HUES64 (cell line): Measurements from ENCODE around the gene MGAT5.

Source experiments
- H3K27ac ChIP-seq: 2 replicates; pipeline ENCODE4 v1.7.0; 2013; ENCODE audit warnings: low read depth, low read length, inconsistent platforms
- H3K27me3 ChIP-seq: 2 replicates; pipeline ENCODE4 v1.6.1; 2013; ENCODE audit warnings: mild to moderate bottlenecking, low read length; ENCODE audit not compliant: insufficient read depth
- H3K36me3 ChIP-seq: 2 replicates; pipeline ENCODE4 v1.6.1; 2013; ENCODE audit warnings: mild to moderate bottlenecking, low read length; ENCODE audit not compliant: insufficient read depth
- H3K4me1 ChIP-seq: 2 replicates; pipeline ENCODE4 v1.6.1; 2013; ENCODE audit warnings: mild to moderate bottlenecking, low read length, moderate library complexity; ENCODE audit not compliant: insufficient read depth
- H3K4me3 ChIP-seq: 2 replicates; pipeline ENCODE4 v1.5.1; 2013; ENCODE audit warnings: mild to moderate bottlenecking, low read length, moderate library complexity
- H3K9ac ChIP-seq: 2 replicates; pipeline ENCODE4 v1.6.1; 2013; ENCODE audit warnings: mild to moderate bottlenecking, low read depth, low read length
- H3K9me3 ChIP-seq: 2 replicates; pipeline ENCODE4 v1.6.1; 2013; ENCODE audit warnings: low read depth, low read length; ENCODE audit not compliant: insufficient read depth
- WGBS: fragments of 150-250, 120-280 bp; methylation state at CpG from one replicate; pipeline ENCODE4 v1.1.7; 2013; ENCODE audit warnings: missing lambda C conversion rate; 5-methylcytosine and 5-hydroxymethylcytosine counted together

Gene MGAT5

GRCh38 chr2:134369220-134369902, 115.5 kb downstream of the MGAT5 start:
- H3K4me3 ChIP-seq = no peak overlapping the region
- H3K27me3 ChIP-seq = no peaks in the 10 kb centered on the region
- no peak overlapping the region for H3K9ac ChIP-seq
- no peaks in the 10 kb centered on the region for H3K4me1 ChIP-seq
- no peaks in the 10 kb centered on the region for H3K9me3 ChIP-seq
- H3K36me3 ChIP-seq = no peaks in the 10 kb centered on the region
- H3K27ac ChIP-seq = no peak overlapping the region
- 100% methylated on average over 1 of the region's 1 CpG for WGBS

GRCh38 chr2:134370655-134371445, 117.0 kb downstream of the MGAT5 start:
- H3K9ac ChIP-seq = no peak overlapping the region
- H3K4me1 ChIP-seq = no peaks in the 10 kb centered on the region
- no peaks in the 10 kb centered on the region for H3K36me3 ChIP-seq
- 90% methylated on average over 10 of the region's 10 CpGs for WGBS
- H3K9me3 ChIP-seq = no peaks in the 10 kb centered on the region
- H3K4me3 ChIP-seq = no peak overlapping the region
- no peaks in the 10 kb centered on the region for H3K27me3 ChIP-seq
- no peak overlapping the region for H3K27ac ChIP-seq

- Histone ChIP-seq H3K4me3 (no peak overlapping the region), H3K4me1 (no peaks in the 10 kb centered on the region), H3K27me3 (no peaks in the 10 kb centered on the region), H3K9ac (no peak overlapping the region), H3K36me3 (peaks cover 7% of the 10 kb centered on the region; the same call in 1 of the 2 replicates), H3K9me3 (no peaks in the 10 kb centered on the region), H3K27ac (no peak overlapping the region)
- WGBS = 95% methylated on average over 5 of the region's 5 CpGs
These were observed 118.3 kb downstream of the MGAT5 start for GRCh38 chr2:134372141-134372540.

GRCh38 chr2:134372611-134373131, 118.8 kb downstream of the MGAT5 start:
- H3K27ac ChIP-seq = no peak overlapping the region
- peaks cover 7% of the 10 kb centered on the region; the same call in 1 of the 2 replicates for H3K36me3 ChIP-seq
- no peaks in the 10 kb centered on the region for H3K27me3 ChIP-seq
- H3K4me3 ChIP-seq = no peak overlapping the region
- no peaks in the 10 kb centered on the region for H3K9me3 ChIP-seq
- H3K4me1 ChIP-seq = no peaks in the 10 kb centered on the region
- no peak overlapping the region for H3K9ac ChIP-seq
- WGBS = 96% methylated on average over 7 of the region's 7 CpGs

- Histone ChIP-seq H3K9me3 (no peaks in the 10 kb centered on the region), H3K27ac (no peak overlapping the region), H3K27me3 (no peaks in the 10 kb centered on the region), H3K4me1 (no peaks in the 10 kb centered on the region), H3K9ac (no peak overlapping the region), H3K36me3 (peaks cover 7% of the 10 kb centered on the region; the same call in 1 of the 2 replicates), H3K4me3 (no peak overlapping the region)
- 88% methylated on average over 3 of the region's 3 CpGs for WGBS
These were observed 122.1 kb downstream of the MGAT5 start for GRCh38 chr2:134375935-134376334.

- H3K36me3 ChIP-seq = peaks cover 7% of the 10 kb centered on the region; the same call in 1 of the 2 replicates
- no peaks in the 10 kb centered on the region for H3K4me1 ChIP-seq
- H3K9ac ChIP-seq = no peak overlapping the region
- no peak overlapping the region for H3K4me3 ChIP-seq
- no peaks in the 10 kb centered on the region for H3K9me3 ChIP-seq
- 95% methylated on average over 7 of the region's 7 CpGs for WGBS
- H3K27ac ChIP-seq = no peak overlapping the region
- H3K27me3 ChIP-seq = no peaks in the 10 kb centered on the region
These were observed 123.9 kb downstream of the MGAT5 start for GRCh38 chr2:134377730-134378129.

GRCh38 chr2:134379293-134379692, 125.4 kb downstream of the MGAT5 start:
- H3K9ac ChIP-seq = no peak overlapping the region
- WGBS = 94% methylated on average over 5 of the region's 6 CpGs
- no peaks in the 10 kb centered on the region for H3K9me3 ChIP-seq
- H3K27me3 ChIP-seq = no peaks in the 10 kb centered on the region
- no peaks in the 10 kb centered on the region for H3K4me1 ChIP-seq
- H3K36me3 ChIP-seq = peaks cover 7% of the 10 kb centered on the region; the same call in 1 of the 2 replicates
- no peak overlapping the region for H3K4me3 ChIP-seq
- no peak overlapping the region for H3K27ac ChIP-seq

GRCh38 chr2:134379722-134380121, 125.8 kb downstream of the MGAT5 start:
- H3K4me3 ChIP-seq = no peak overlapping the region
- H3K27me3 ChIP-seq = no peaks in the 10 kb centered on the region
- no peaks in the 10 kb centered on the region for H3K4me1 ChIP-seq
- H3K27ac ChIP-seq = no peak overlapping the region
- no peaks in the 10 kb centered on the region for H3K9me3 ChIP-seq
- 95% methylated on average over 3 of the region's 3 CpGs for WGBS
- peaks cover 7% of the 10 kb centered on the region; the same call in 1 of the 2 replicates for H3K36me3 ChIP-seq
- H3K9ac ChIP-seq = no peak overlapping the region

GRCh38 chr2:134381141-134381540, 127.3 kb downstream of the MGAT5 start:
- WGBS = 85% methylated on average over 1 of the region's 1 CpG
- no peak overlapping the region for H3K9ac ChIP-seq
- no peaks in the 10 kb centered on the region for H3K9me3 ChIP-seq
- no peak overlapping the region for H3K27ac ChIP-seq
- H3K36me3 ChIP-seq = peaks cover 7% of the 10 kb centered on the region; the same call in 1 of the 2 replicates
- no peaks in the 10 kb centered on the region for H3K27me3 ChIP-seq
- no peaks in the 10 kb centered on the region for H3K4me1 ChIP-seq
- no peak overlapping the region for H3K4me3 ChIP-seq

- H3K9me3 ChIP-seq = no peaks in the 10 kb centered on the region
- WGBS = 97% methylated on average over 3 of the region's 4 CpGs
- H3K27ac ChIP-seq = no peak overlapping the region
- H3K4me3 ChIP-seq = no peak overlapping the region
- H3K9ac ChIP-seq = no peak overlapping the region
- no peaks in the 10 kb centered on the region for H3K27me3 ChIP-seq
- H3K36me3 ChIP-seq = no peaks in the 10 kb centered on the region
- no peaks in the 10 kb centered on the region for H3K4me1 ChIP-seq
These were observed 130.3 kb downstream of the MGAT5 start for GRCh38 chr2:134384131-134384530.

- no peaks in the 10 kb centered on the region for H3K27me3 ChIP-seq
- no peaks in the 10 kb centered on the region for H3K36me3 ChIP-seq
- WGBS = 97% methylated on average over 2 of the region's 2 CpGs
- H3K4me3 ChIP-seq = no peak overlapping the region
- no peaks in the 10 kb centered on the region for H3K4me1 ChIP-seq
- H3K9me3 ChIP-seq = no peaks in the 10 kb centered on the region
- no peak overlapping the region for H3K9ac ChIP-seq
- H3K27ac ChIP-seq = no peak overlapping the region
These were observed 131.3 kb downstream of the MGAT5 start for GRCh38 chr2:134385195-134385594.
